Measurements from ENCODE around the gene ARVCF.

Gene ARVCF

GRCh38 chr22:19943082-19944026 is 73.3 kb downstream of the ARVCF start:
- DNase-seq (ENCODE audit: low read depth): peak; percentile 92
- TF ChIP-seq CTCF (conservative IDR thresholded peaks at IDR 0.05; ENCODE audit: low read length): peak; percentile 38
- peak overlapping the region; percentile 91 for H3K4me3 ChIP-seq (ENCODE audit: low read length)

- H3K4me3 ChIP-seq (ENCODE audit: low read length): peak overlapping the region; percentile 91
- DNase-seq (ENCODE audit: low read depth): peak; percentile 80
- TF ChIP-seq CTCF (conservative IDR thresholded peaks at IDR 0.05; ENCODE audit: low read length): no peak
Observed at GRCh38 chr22:19942157-19943081, 74.2 kb downstream of the ARVCF start.

- DNase-seq (ENCODE audit: low read depth): peak; percentile 65
- H3K4me3 ChIP-seq (ENCODE audit: low read length): peak within 1 kb of the TSS; percentile 91
- no peak for TF ChIP-seq CTCF (conservative IDR thresholded peaks at IDR 0.05; ENCODE audit: low read length)
Observed at GRCh38 chr22:19941365-19942082, 75.1 kb downstream of the ARVCF start, which contains the start of the genes COMT and TXNRD2. Gene COMT, plus strand, starts transcription at chr22:19941772. Its CDS starts 20,755 bp downstream, at chr22:19962527. Gene TXNRD2, minus strand, starts transcription at chr22:19941818. Its CDS starts 15 bp downstream, at chr22:19941803.

GRCh38 chr22:19940536-19941364 is 75.9 kb downstream of the ARVCF start:
- DNase-seq (ENCODE audit: low read depth): no peak
- peak overlapping the region; percentile 91 for H3K4me3 ChIP-seq (ENCODE audit: low read length)

GRCh38 chr22:19937616-19938473 is 78.8 kb downstream of the ARVCF start:
- no peak overlapping the region for H3K4me3 ChIP-seq (ENCODE audit: low read length)
- no peak for DNase-seq (ENCODE audit: low read depth)
- TF ChIP-seq CTCF (conservative IDR thresholded peaks at IDR 0.05; ENCODE audit: low read length): no peak

More at GRCh38 chr22:19940536-19941364, 75.9 kb downstream of the ARVCF start:
- no peak for TF ChIP-seq CTCF (conservative IDR thresholded peaks at IDR 0.05; ENCODE audit: low read length)

Measured in AG10803 (cell line).